K562 (cell line): ENCODE measurements around the gene ZNF565. TPM values are rescaled to one million over a fixed set of nuclear protein-coding genes. Genes with fewer than 3 reads are reported as not detected.
A peak's percentile ranks its signal among the peaks of the same experiment; 100 is the strongest.

Source experiments
- ATAC-seq: fragments of 200-7000 bp; cut with Tn5 transposase; 3 replicates; pipeline ENCODE4 v1.9.1; 2020; ENCODE audit warnings: moderate library complexity
- BruUV-seq: library from RNA; stranded (reverse); fragments of 400-500 nt; replicated peaks from 2 replicates; lab custom pipeline; 2021; lab: Mats Ljungman, UMichigan
- CTCF ChIA-PET: fragments of 300-600 bp; formaldehyde crosslinking; extraction: SDS; loops from one replicate; lab custom pipeline; 2021; ENCODE audit warnings: low intra/inter-chr PET ratio; lab: Yijun Ruan, JAX
- POLR2A ChIA-PET: fragments of 300-600, 350-650 bp; sonication (Branson Sonifier 250); formaldehyde crosslinking; extraction: SDS; loops from one replicate; lab custom pipeline; 2021; ENCODE audit warnings: antibody characterized with exemption, inconsistent platforms; lab: Yijun Ruan, JAX
- DNase-seq, 4 experiments: peaks; one replicate each; pipeline versions ENCODE4 v3.0.0 to v3.0.0-alpha.2; 2011 to 2018; ENCODE audit warnings: low spot score in 3 of 4, mixed read lengths in 3 of 4; ENCODE audit errors: extremely low read depth in 1 of 4
- FAIRE-seq: peaks from 2 replicates; lab custom pipeline; 2011; peaks lifted over from hg19 to GRCh38; lab: Jason Lieb, UNC
- H2AFZ ChIP-seq: 2 replicates; pipeline ENCODE4 v1.6.0; 2011; ENCODE audit warnings: low read depth, low read length, control low read depth, inconsistent platforms
- H3K27ac ChIP-seq: fragments of 200-600 bp; 3 replicates; pipeline ENCODE4 v1.8.0; 2011; ENCODE audit warnings: low read depth, mild to moderate bottlenecking, control low read depth, inconsistent platforms, low read length, moderate library complexity, mixed read lengths; ENCODE audit errors: extremely low read depth
- H3K27me3 ChIP-seq, 2 experiments: fragments of 300-600 bp in 1 of 2; 2 replicates in 1 of 2; 3 replicates in 1 of 2; pipeline versions ENCODE4 v1.6.0 to v1.8.0; 2011; ENCODE audit warnings: inconsistent platforms in 2 of 2, low read length in 2 of 2, mild to moderate bottlenecking in 1 of 2, mixed read lengths in 1 of 2, moderate library complexity in 1 of 2; ENCODE audit not compliant: control insufficient read depth in 2 of 2, insufficient read depth in 2 of 2
- H3K36me3 ChIP-seq: fragments of 300-600 bp; 3 replicates; pipeline ENCODE4 v1.8.0; 2011; ENCODE audit warnings: mild to moderate bottlenecking, low read length, inconsistent platforms; ENCODE audit not compliant: control insufficient read depth, insufficient read depth
- H3K4me1 ChIP-seq, 2 experiments: fragments of 200-600 bp in 1 of 2; replicated peaks in 1 of 2; 2 replicates in 1 of 2; 3 replicates in 1 of 2; pipeline versions ENCODE4 v1.5.1 to v1.8.0; 2011; ENCODE audit warnings: inconsistent platforms in 2 of 2, low read length in 2 of 2, mild to moderate bottlenecking in 1 of 2, mixed read lengths in 1 of 2, moderate library complexity in 1 of 2; ENCODE audit not compliant: control insufficient read depth in 2 of 2, insufficient read depth in 2 of 2
- H3K4me2 ChIP-seq: 2 replicates; pipeline ENCODE4 v1.6.1; 2011; ENCODE audit warnings: low read length, control low read depth, inconsistent platforms, mixed read lengths; ENCODE audit not compliant: insufficient read depth
- H3K4me3 ChIP-seq: fragments of 200-600 bp; sonication (generic), shearing (Covaris generic); 2 replicates; pipeline ENCODE4 v1.5.1; 2016; ENCODE audit warnings: control low read depth, inconsistent platforms
- H3K79me2 ChIP-seq: fragments of 200-600 bp; 3 replicates; pipeline ENCODE4 v1.8.0; 2011; ENCODE audit warnings: low read length, inconsistent platforms; ENCODE audit not compliant: control insufficient read depth, insufficient read depth
- H3K9ac ChIP-seq, 2 experiments: 2 replicates each; pipeline versions ENCODE4 v1.6.0 to v1.6.1; 2011; ENCODE audit warnings: low read depth in 2 of 2, low read length in 2 of 2, control low read depth in 1 of 2, inconsistent platforms in 1 of 2, mild to moderate bottlenecking in 1 of 2, mixed read lengths in 1 of 2; ENCODE audit not compliant: insufficient read depth in 1 of 2
- H3K9me1 ChIP-seq: one replicate; pipeline ENCODE4 v1.6.0; 2011; ENCODE audit warnings: inconsistent platforms, mild to moderate bottlenecking, low read length, moderate library complexity; ENCODE audit not compliant: control insufficient read depth, insufficient read depth
- H3K9me3 ChIP-seq: replicated peaks from 2 replicates; pipeline ENCODE4 v1.5.1; 2011; ENCODE audit warnings: low read depth, low read length, inconsistent platforms; ENCODE audit not compliant: control insufficient read depth, insufficient read depth
- H4K20me1 ChIP-seq: replicated peaks from 2 replicates; pipeline ENCODE4 v1.6.1; 2011; ENCODE audit warnings: low read length, inconsistent platforms, mixed read lengths; ENCODE audit not compliant: control insufficient read depth, insufficient read depth
- C11orf30 ChIP-seq: fragments of 450-650 bp; IDR thresholded peaks from 2 replicates; pipeline ENCODE4 v1.6.1; 2016; ENCODE audit warnings: low read depth, mild to moderate bottlenecking
- GATAD2A ChIP-seq: fragments of 450-650 bp; IDR thresholded peaks from 2 replicates; pipeline ENCODE4 v1.6.1; 2017
- LEF1 ChIP-seq: fragments of 450-650 bp; IDR thresholded peaks from 2 replicates; pipeline ENCODE4 v1.6.1; 2016; ENCODE audit warnings: mild to moderate bottlenecking
- MAFF ChIP-seq: IDR thresholded peaks from 2 replicates; pipeline ENCODE4 v1.6.1; 2012; ENCODE audit warnings: low read length, improper control_type of control experiment
- MAFG ChIP-seq: fragments of 450-650 bp; conservative IDR thresholded peaks from 2 replicates; pipeline ENCODE4 v1.6.1; 2016; ENCODE audit warnings: missing genetic modification characterization, missing compliant biosample characterization
- MAFK ChIP-seq: IDR thresholded peaks from 2 replicates; pipeline ENCODE4 v1.6.1; 2011; ENCODE audit warnings: low read length, improper control_type of control experiment
- PCBP2 ChIP-seq: fragments of 200-400 bp; formaldehyde crosslinking; IDR thresholded peaks from 2 replicates; pipeline ENCODE4 v1.6.1; 2018; ENCODE audit warnings: low read length, low read depth, mild to moderate bottlenecking, moderate library complexity; ENCODE audit not compliant: poor library complexity, severe bottlenecking
- RREB1 ChIP-seq: fragments of 250-450 bp; sonication (Bioruptor Pico); IDR thresholded peaks from 2 replicates; pipeline ENCODE4 v1.4.0; 2020
- SRSF3 ChIP-seq: fragments of 200-400 bp; formaldehyde crosslinking; IDR thresholded peaks from 2 replicates; pipeline ENCODE4 v1.6.1; 2016; ENCODE audit warnings: mild to moderate bottlenecking, low read length, moderate library complexity; ENCODE audit not compliant: insufficient read depth
- XRCC5 ChIP-seq: fragments of 200-400 bp; formaldehyde crosslinking; IDR thresholded peaks from 2 replicates; pipeline ENCODE4 v1.6.1; 2017; ENCODE audit warnings: low read depth, mild to moderate bottlenecking, low read length
- ZNF316 ChIP-seq: fragments of 450-650 bp; IDR thresholded peaks from 2 replicates; pipeline ENCODE4 v1.6.1; 2016
- ZNF717 ChIP-seq: fragments of 250-450 bp; sonication (Bioruptor Pico); IDR thresholded peaks from 2 replicates; pipeline ENCODE4 v1.5.0; 2021
- WGBS: fragments of 100-300 bp; shearing (Covaris generic); methylation state at CpG from one replicate; pipeline ENCODE4 v1.1.6; 2016; ENCODE audit warnings: low coverage, mixed read lengths; ENCODE audit not compliant: insufficient coverage; ENCODE audit errors: missing lambda C conversion rate; 5-methylcytosine and 5-hydroxymethylcytosine counted together
- in situ Hi-C: fragments of 300-500 bp; cut with MboI; formaldehyde crosslinking; loops from 4 replicates; pipeline ENCODE4 v1.15.0; 2018; ENCODE audit warnings: inconsistent platforms, mixed read lengths
- intact Hi-C: fragments of 100-400 bp; cut with micrococcal nuclease; formaldehyde crosslinking; loops from 2 replicates; pipeline ENCODE4 v1.14.2; 2022
- polyA plus RNA-seq, 8 experiments: library from polyadenylated mRNA; depleted of rRNA in 4 of 8; stranded (reverse) in 5 of 8; unstranded in 3 of 8; fragments of >200 nt; fragmentation: Nextera tagmentation in 2 of 8; fragmentation: Illumina TruSeq in 1 of 8; extraction: Ambion mirVana in 2 of 8; extraction: Trizol in 1 of 8; gene quantifications; 2 replicates each; pipeline versions ENCODE4 v1.2.1 to v1.2.3, GENCODE V29; 2011 to 2014; ENCODE audit warnings: inconsistent platforms in 1 of 8, missing spikeins in 1 of 8
- total RNA-seq, 7 experiments: library from RNA; depleted of rRNA in 6 of 7; stranded (reverse); fragments of >200 nt in 6 of 7; fragmentation: Illumina TruSeq in 2 of 7; extraction: Trizol in 2 of 7; gene quantifications; 2 replicates each; pipeline versions ENCODE4 v1.2.1 to v1.2.3, GENCODE V29; 2011 to 2021; ENCODE audit warnings: low replicate concordance in 1 of 7

Gene ZNF565
- total and polyA plus RNA-seq, 9 of the 15 experiments (the other 6 are each of a cell fraction or from before 2014, with no cell fraction given), result 1.3 to 3.2 (median 2.6) TPM

- Histone ChIP-seq H3K4me3 (no peak overlapping the region), H3K9me1 (no peaks in the 10 kb centered on the region), H3K9me3 (no peaks in the 10 kb centered on the region), H3K4me2 (no peak overlapping the region), H3K79me2 (peaks cover 7% of the 10 kb centered on the region), H3K4me1 (peaks cover 4 to 9% of the 10 kb centered on the region in 2 experiments; a peak in 4 of 5 replicates), H4K20me1 (no peaks in the 10 kb centered on the region), H3K36me3 (no peaks in the 10 kb centered on the region), H3K27ac (no peak overlapping the region), H3K27me3 (no peaks in the 10 kb centered on the region), H2AFZ (no peak overlapping the region), H3K9ac (no peak overlapping the region)
- WGBS, result 93% methylated on average over 5 of the region's 7 CpGs
- no peak for ATAC-seq
- no TSS peak for BruUV-seq
- in situ Hi-C loops, result no loop called here
- DNase-seq, result no peak
- TF ChIP-seq C11orf30, result peak; percentile 63
- peak; percentile 35; the same call in 1 of the 2 replicates for TF ChIP-seq MAFK
- 0 out of 2 replicates have a peak, but pooled peaks have one; percentile 5 for TF ChIP-seq MAFF
- peak; percentile 75 for TF ChIP-seq ZNF316
- no peak for TF ChIP-seq LEF1
- peak; percentile 42; the same call in 1 of the 2 replicates for TF ChIP-seq MAFG (tag)
- TF ChIP-seq ZNF717 (CRISPR knock-in tag), result no peak
- ChIA-PET POLR2A (no interaction called here), CTCF (no interaction called here)
- no peak for FAIRE-seq
- intact Hi-C loops, result no loop called here
Measured at GRCh38 chr19:36209372-36209771, 5.1 kb downstream of the ZNF565 start.

- Histone ChIP-seq H3K9me3 (no peaks in the 10 kb centered on the region), H3K36me3 (no peaks in the 10 kb centered on the region), H3K27me3 (no peaks in the 10 kb centered on the region), H4K20me1 (no peaks in the 10 kb centered on the region), H3K4me1 (no peaks in the 10 kb centered on the region), H3K4me3 (no peak overlapping the region), H3K4me2 (no peak overlapping the region), H3K79me2 (no peaks in the 10 kb centered on the region), H3K27ac (no peak overlapping the region), H3K9me1 (no peaks in the 10 kb centered on the region), H2AFZ (no peak overlapping the region), H3K9ac (no peak overlapping the region)
- in situ Hi-C loops (no loop called here), intact Hi-C loops (no loop called here)
- ChIA-PET CTCF (no interaction called here), POLR2A (interaction anchor here (0.9 to 1.2 kb wide), 2 partner anchors 14 to 15 kb away, joined by 3 to 4 read pairs; no protein-coding TSS in a partner anchor)
- no peak for DNase-seq
- no peak for FAIRE-seq
- no TSS peak for BruUV-seq
- WGBS, result 27% methylated on average over 3 of the region's 3 CpGs
- ATAC-seq, result no peak
- TF ChIP-seq SRSF3 (no peak), GATAD2A (no peak), PCBP2 (no peak), RREB1 (CRISPR knock-in tag) (no peak), XRCC5 (no peak)
Measured at GRCh38 chr19:36207605-36208252, 6.7 kb downstream of the ZNF565 start.
